BE2C (cell line): ENCODE data around the gene CADM2.

Source experiments
- DNase-seq: peaks from one replicate; pipeline ENCODE4 v3.0.0-alpha.2; 2020
- H3K27me3 ChIP-seq: fragments of 250-450 bp; sonication (Bioruptor Pico); 2 replicates; pipeline ENCODE4 v1.5.1; 2020; ENCODE audit warnings: mild to moderate bottlenecking
- H3K36me3 ChIP-seq: fragments of 250-450 bp; sonication (Bioruptor Pico); 2 replicates; pipeline ENCODE4 v1.5.1; 2020; ENCODE audit warnings: mild to moderate bottlenecking
- H3K4me1 ChIP-seq: fragments of 250-450 bp; sonication (Bioruptor Pico); 2 replicates; pipeline ENCODE4 v1.5.1; 2020
- H3K4me3 ChIP-seq: 2 replicates; pipeline ENCODE4 v1.5.1; 2011; ENCODE audit warnings: low read depth, low read length
- H3K9me3 ChIP-seq: fragments of 250-450 bp; sonication (Bioruptor Pico); 2 replicates; pipeline ENCODE4 v1.5.1; 2020
- CTCF ChIP-seq: IDR thresholded peaks from 2 replicates; pipeline ENCODE4 v1.5.1; 2012; ENCODE audit warnings: mild to moderate bottlenecking, low read depth, low read length

The CADM2 gene

GRCh38 chr3:84959470-84960271 is 882 bp downstream of the CADM2 start:
- Histone ChIP-seq H3K27me3 (no peaks in the 10 kb centered on the region), H3K4me1 (no peaks in the 10 kb centered on the region; the same call in 1 of the 2 replicates), H3K9me3 (no peaks in the 10 kb centered on the region), H3K4me3 (peak overlapping the region; percentile 88), H3K36me3 (no peaks in the 10 kb centered on the region)
- peak; percentile 34; the same call in 1 of the 2 replicates for TF ChIP-seq CTCF
- peak; percentile 83 for DNase-seq

GRCh38 chr3:84960581-84960980 is 1.8 kb downstream of the CADM2 start:
- Histone ChIP-seq H3K27me3 (no peaks in the 10 kb centered on the region), H3K4me3 (peak overlapping the region; percentile 88), H3K9me3 (no peaks in the 10 kb centered on the region), H3K4me1 (peaks cover 2% of the 10 kb centered on the region; the same call in 1 of the 2 replicates), H3K36me3 (no peaks in the 10 kb centered on the region)
- TF ChIP-seq CTCF, result no peak
- peak; percentile 25 for DNase-seq

GRCh38 chr3:84961011-84961410 is 2.2 kb downstream of the CADM2 start:
- no peak for DNase-seq
- no peaks in the 10 kb centered on the region for H3K27me3 ChIP-seq
- no peaks in the 10 kb centered on the region for H3K9me3 ChIP-seq
- peak overlapping the region; percentile 88 for H3K4me3 ChIP-seq
- TF ChIP-seq CTCF, result no peak
- H3K4me1 ChIP-seq, result peaks cover 5% of the 10 kb centered on the region; the same call in 1 of the 2 replicates
- no peaks in the 10 kb centered on the region for H3K36me3 ChIP-seq

- DNase-seq, result peak; percentile 40
- Histone ChIP-seq H3K4me1 (peaks cover 8% of the 10 kb centered on the region), H3K36me3 (no peaks in the 10 kb centered on the region), H3K4me3 (peak overlapping the region; percentile 88), H3K9me3 (no peaks in the 10 kb centered on the region), H3K27me3 (no peaks in the 10 kb centered on the region)
- no peak for TF ChIP-seq CTCF
Observed at GRCh38 chr3:84961521-84962255, 2.9 kb downstream of the CADM2 start.

- no peaks in the 10 kb centered on the region for H3K9me3 ChIP-seq
- peak overlapping the region; percentile 88 for H3K4me3 ChIP-seq
- H3K4me1 ChIP-seq, result peaks cover 14% of the 10 kb centered on the region
- no peaks in the 10 kb centered on the region for H3K27me3 ChIP-seq
- H3K36me3 ChIP-seq, result no peaks in the 10 kb centered on the region
- no peak for DNase-seq
- no peak for TF ChIP-seq CTCF
Observed at GRCh38 chr3:84962415-84962814, 3.6 kb downstream of the CADM2 start.

GRCh38 chr3:84963137-84963536 is 4.3 kb downstream of the CADM2 start:
- H3K9me3 ChIP-seq, result no peaks in the 10 kb centered on the region
- DNase-seq, result peak; percentile 38
- H3K4me3 ChIP-seq, result no peak overlapping the region
- peak; percentile 62 for TF ChIP-seq CTCF
- H3K36me3 ChIP-seq, result no peaks in the 10 kb centered on the region
- no peaks in the 10 kb centered on the region for H3K27me3 ChIP-seq
- peaks cover 16% of the 10 kb centered on the region for H3K4me1 ChIP-seq
